ENCODE measurements around the gene NCKAP1.

Gene NCKAP1

DNA sequence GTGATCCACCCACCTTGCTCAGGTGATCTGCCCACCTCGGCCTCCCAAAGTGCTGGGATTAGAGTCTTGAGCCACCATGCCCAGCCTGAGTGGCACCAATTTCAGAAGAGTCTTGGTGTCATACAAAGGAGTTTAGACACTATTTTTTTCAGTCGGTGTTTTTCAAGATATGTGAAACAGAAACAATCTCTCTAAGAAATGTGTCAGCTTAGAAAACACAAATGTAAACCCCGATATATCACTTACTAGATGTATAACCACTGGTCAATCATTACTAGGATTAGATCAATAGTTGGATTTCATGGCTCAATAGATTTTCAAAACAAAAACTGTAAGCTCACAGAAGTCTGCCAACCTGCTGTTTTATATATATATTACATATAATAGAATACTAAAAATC lies 104.6 kb downstream of the NCKAP1 start:
- no peak for TF ChIP-seq TAF1 (IDR thresholded peaks at IDR 0.05; ENCODE audit: borderline replicate concordance, low read depth, low read length)
- no peak for TF ChIP-seq POLR2A (IDR thresholded peaks at IDR 0.05; ENCODE audit: low read depth, low read length)
- no peak for TF ChIP-seq POLR2AphosphoS5 (IDR thresholded peaks at IDR 0.05; ENCODE audit: low read depth, low read length)
- DNase-seq (ENCODE audit: insufficient read length) (no peak), FAIRE-seq (no peak)

- DNase-seq (ENCODE audit: insufficient read length) (no peak), FAIRE-seq (no peak)
- no peak for TF ChIP-seq POLR2AphosphoS5 (IDR thresholded peaks at IDR 0.05; ENCODE audit: low read depth, low read length)
- no peak for TF ChIP-seq TAF1 (IDR thresholded peaks at IDR 0.05; ENCODE audit: borderline replicate concordance, low read depth, low read length)
- TF ChIP-seq POLR2A (IDR thresholded peaks at IDR 0.05; ENCODE audit: low read depth, low read length), result no peak
Observed at GRCh38 chr2:182929972-182930371, 108.3 kb downstream of the NCKAP1 start.

- DNase-seq (ENCODE audit: insufficient read length) (no peak), FAIRE-seq (no peak)
Observed at GRCh38 chr2:182924306-182924705, 114.0 kb downstream of the NCKAP1 start.

GRCh38 chr2:182921234-182921633 lies 117.0 kb downstream of the NCKAP1 start:
- no peak for DNase-seq (ENCODE audit: insufficient read length)
- no peak for TF ChIP-seq TAF1 (IDR thresholded peaks at IDR 0.05; ENCODE audit: borderline replicate concordance, low read depth, low read length)
- no peak for TF ChIP-seq POLR2A (IDR thresholded peaks at IDR 0.05; ENCODE audit: low read depth, low read length)
- no peak for TF ChIP-seq POLR2AphosphoS5 (IDR thresholded peaks at IDR 0.05; ENCODE audit: low read depth, low read length)
- FAIRE-seq, result no peak

More at GRCh38 chr2:182924306-182924705, 114.0 kb downstream of the NCKAP1 start:
- TF ChIP-seq TAF1 (IDR thresholded peaks at IDR 0.05; ENCODE audit: borderline replicate concordance, low read depth, low read length) (no peak), POLR2A (IDR thresholded peaks at IDR 0.05; ENCODE audit: low read depth, low read length) (no peak), POLR2AphosphoS5 (IDR thresholded peaks at IDR 0.05; ENCODE audit: low read depth, low read length) (no peak)

DNA sequence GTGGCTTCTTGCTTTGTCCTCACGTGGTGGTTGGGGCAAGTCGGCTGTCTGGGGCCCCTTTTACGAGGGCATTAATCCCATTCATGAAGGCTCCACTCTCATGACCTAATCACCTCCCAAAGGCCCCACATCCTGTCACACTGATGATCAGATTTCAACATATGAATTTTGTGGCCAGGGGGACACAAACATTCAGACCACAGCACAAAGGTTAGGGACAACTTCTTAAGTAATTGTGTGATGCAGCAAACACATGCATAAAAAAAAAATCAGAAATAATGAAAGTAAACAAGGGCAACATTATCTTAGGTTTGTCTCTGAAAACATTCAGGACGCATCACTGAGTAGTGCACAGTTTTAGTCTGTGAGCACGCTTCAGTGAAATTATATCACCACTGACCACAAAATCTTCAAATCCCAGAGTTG lies 117.6 kb downstream of the NCKAP1 start:
- TF ChIP-seq TAF1 (IDR thresholded peaks at IDR 0.05; ENCODE audit: borderline replicate concordance, low read depth, low read length) (no peak), POLR2A (IDR thresholded peaks at IDR 0.05; ENCODE audit: low read depth, low read length) (no peak), POLR2AphosphoS5 (IDR thresholded peaks at IDR 0.05; ENCODE audit: low read depth, low read length) (no peak)
- DNase-seq (ENCODE audit: insufficient read length) (no peak), FAIRE-seq (no peak)

DNA sequence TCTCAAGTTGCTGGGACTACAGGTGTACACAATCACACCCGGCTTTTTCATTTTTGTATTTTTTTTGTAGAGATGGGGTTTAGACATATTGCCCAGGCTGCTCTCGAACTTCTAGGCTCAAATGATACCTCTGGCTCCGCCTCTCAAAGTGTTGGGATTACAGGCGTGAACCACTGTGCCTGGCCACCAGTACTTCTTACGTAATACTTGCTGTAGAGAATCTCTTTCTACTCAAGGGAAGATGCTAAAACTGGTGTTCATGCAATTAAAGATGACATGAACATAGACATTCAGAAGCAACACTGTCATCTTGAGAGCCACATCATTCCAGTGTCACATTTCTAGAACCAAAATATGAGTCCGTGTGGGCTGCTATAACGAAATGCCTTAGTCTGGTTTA lies 118.2 kb downstream of the NCKAP1 start:
- DNase-seq (ENCODE audit: insufficient read length), result no peak
- no peak for FAIRE-seq
- TF ChIP-seq TAF1 (IDR thresholded peaks at IDR 0.05; ENCODE audit: borderline replicate concordance, low read depth, low read length), result no peak
- TF ChIP-seq POLR2A (IDR thresholded peaks at IDR 0.05; ENCODE audit: low read depth, low read length), result no peak
- no peak for TF ChIP-seq POLR2AphosphoS5 (IDR thresholded peaks at IDR 0.05; ENCODE audit: low read depth, low read length)

DNA sequence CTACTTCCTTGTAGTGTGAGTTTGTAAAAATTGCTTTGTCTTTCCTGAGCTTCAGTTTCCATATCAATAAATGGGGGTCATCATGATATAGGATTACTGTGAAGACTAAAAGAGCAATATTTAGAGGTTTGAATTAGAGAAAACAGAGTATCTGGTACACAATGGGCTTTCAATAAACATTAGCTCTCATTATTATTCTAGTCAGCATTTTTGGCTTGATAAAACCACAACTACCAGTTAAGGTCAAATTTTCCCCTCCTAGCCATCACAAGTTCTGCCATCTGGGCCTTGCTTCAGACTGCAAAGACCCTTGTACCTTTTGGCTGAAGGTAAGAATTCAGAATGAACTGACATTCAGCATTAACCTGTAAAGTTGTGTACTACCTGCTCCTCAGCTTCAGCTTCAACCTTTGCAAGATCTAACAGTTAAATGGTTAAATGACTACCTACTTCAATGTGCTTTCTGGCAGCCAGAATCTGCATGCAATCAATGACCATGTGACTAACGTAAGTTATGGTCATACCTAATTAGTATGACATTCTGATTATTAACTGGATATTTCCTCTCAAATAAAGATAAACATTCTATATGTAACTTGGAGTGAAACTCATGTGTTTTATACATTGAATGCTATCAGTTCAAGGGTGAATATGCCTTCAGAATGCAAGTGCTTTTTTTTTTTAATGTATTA lies 119.2 kb downstream of the NCKAP1 start:
- peak; percentile 67 for FAIRE-seq
- TF ChIP-seq TAF1 (IDR thresholded peaks at IDR 0.05; ENCODE audit: borderline replicate concordance, low read depth, low read length), result no peak
- no peak for TF ChIP-seq POLR2A (IDR thresholded peaks at IDR 0.05; ENCODE audit: low read depth, low read length)
- TF ChIP-seq POLR2AphosphoS5 (IDR thresholded peaks at IDR 0.05; ENCODE audit: low read depth, low read length), result no peak

GRCh38 chr2:182917924-182918323 lies 120.3 kb downstream of the NCKAP1 start:
- FAIRE-seq (no peak), DNase-seq (ENCODE audit: insufficient read length) (no peak)
- no peak for TF ChIP-seq POLR2A (IDR thresholded peaks at IDR 0.05; ENCODE audit: low read depth, low read length)
- TF ChIP-seq POLR2AphosphoS5 (IDR thresholded peaks at IDR 0.05; ENCODE audit: low read depth, low read length), result no peak
- no peak for TF ChIP-seq TAF1 (IDR thresholded peaks at IDR 0.05; ENCODE audit: borderline replicate concordance, low read depth, low read length)

More for the DNA sequence above, 119.2 kb downstream of the NCKAP1 start:
- DNase-seq (ENCODE audit: insufficient read length), result no peak

DNA sequence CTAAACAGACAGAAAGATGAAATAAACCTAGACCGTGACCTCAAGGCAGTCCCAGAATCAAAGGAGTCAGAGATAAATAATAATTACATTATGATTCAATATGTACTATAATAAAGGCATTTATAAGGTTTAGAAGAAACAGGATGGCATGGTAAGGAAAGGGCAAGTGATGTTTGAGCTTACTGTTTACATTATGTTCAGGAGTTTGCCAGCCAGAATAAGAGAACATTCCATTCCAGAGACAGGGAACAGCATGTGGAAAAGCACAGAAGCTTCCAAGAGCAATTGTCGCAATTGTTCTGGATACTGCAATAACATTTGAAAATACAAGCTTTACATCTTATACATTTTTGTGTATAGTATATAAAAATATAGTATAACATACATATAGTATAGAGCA lies 121.8 kb downstream of the NCKAP1 start:
- FAIRE-seq, result no peak
- no peak for TF ChIP-seq TAF1 (IDR thresholded peaks at IDR 0.05; ENCODE audit: borderline replicate concordance, low read depth, low read length)
- no peak for TF ChIP-seq POLR2AphosphoS5 (IDR thresholded peaks at IDR 0.05; ENCODE audit: low read depth, low read length)
- TF ChIP-seq POLR2A (IDR thresholded peaks at IDR 0.05; ENCODE audit: low read depth, low read length), result no peak
- no peak for DNase-seq (ENCODE audit: insufficient read length)

GRCh38 chr2:182915369-182916326 lies 122.6 kb downstream of the NCKAP1 start:
- no peak for DNase-seq (ENCODE audit: insufficient read length)
- FAIRE-seq, result no peak

GRCh38 chr2:182914852-182915251 lies 123.4 kb downstream of the NCKAP1 start:
- no peak for TF ChIP-seq POLR2A (IDR thresholded peaks at IDR 0.05; ENCODE audit: low read depth, low read length)
- TF ChIP-seq POLR2AphosphoS5 (IDR thresholded peaks at IDR 0.05; ENCODE audit: low read depth, low read length), result no peak
- no peak for TF ChIP-seq TAF1 (IDR thresholded peaks at IDR 0.05; ENCODE audit: borderline replicate concordance, low read depth, low read length)
- FAIRE-seq, result no peak
- no peak for DNase-seq (ENCODE audit: insufficient read length)

More at GRCh38 chr2:182915369-182916326, 122.6 kb downstream of the NCKAP1 start:
- no peak for TF ChIP-seq TAF1 (IDR thresholded peaks at IDR 0.05; ENCODE audit: borderline replicate concordance, low read depth, low read length)
- no peak for TF ChIP-seq POLR2AphosphoS5 (IDR thresholded peaks at IDR 0.05; ENCODE audit: low read depth, low read length)
- no peak for TF ChIP-seq POLR2A (IDR thresholded peaks at IDR 0.05; ENCODE audit: low read depth, low read length)
